OCI-LY1 (cell line): ENCODE data around the gene PNPLA7.
"Not testable (repeated sequence)": the region's sequence is repeated elsewhere in the genome, so short reads cannot be mapped to it uniquely, and the experiment has no call there.

Source experiments
- EZH2 ChIP-seq: fragments of 200-600 bp; sonication (generic), shearing (Covaris generic); IDR thresholded peaks from 2 replicates; pipeline ENCODE4 v1.8.0; 2017; ENCODE audit warnings: borderline replicate concordance, mixed run types, mild to moderate bottlenecking, antibody characterized with exemption, low read length, moderate library complexity, mixed read lengths
- TF ChIP-seq, protein P1 (sequence below): fragments of 200-600 bp; sonication (generic), shearing (Covaris generic); IDR thresholded peaks from 2 replicates; pipeline ENCODE4 v1.5.1; 2017; ENCODE audit warnings: mild to moderate bottlenecking, antibody characterized with exemption, low read length, moderate library complexity, mixed read lengths

- TF ChIP-seq, protein P1, sequence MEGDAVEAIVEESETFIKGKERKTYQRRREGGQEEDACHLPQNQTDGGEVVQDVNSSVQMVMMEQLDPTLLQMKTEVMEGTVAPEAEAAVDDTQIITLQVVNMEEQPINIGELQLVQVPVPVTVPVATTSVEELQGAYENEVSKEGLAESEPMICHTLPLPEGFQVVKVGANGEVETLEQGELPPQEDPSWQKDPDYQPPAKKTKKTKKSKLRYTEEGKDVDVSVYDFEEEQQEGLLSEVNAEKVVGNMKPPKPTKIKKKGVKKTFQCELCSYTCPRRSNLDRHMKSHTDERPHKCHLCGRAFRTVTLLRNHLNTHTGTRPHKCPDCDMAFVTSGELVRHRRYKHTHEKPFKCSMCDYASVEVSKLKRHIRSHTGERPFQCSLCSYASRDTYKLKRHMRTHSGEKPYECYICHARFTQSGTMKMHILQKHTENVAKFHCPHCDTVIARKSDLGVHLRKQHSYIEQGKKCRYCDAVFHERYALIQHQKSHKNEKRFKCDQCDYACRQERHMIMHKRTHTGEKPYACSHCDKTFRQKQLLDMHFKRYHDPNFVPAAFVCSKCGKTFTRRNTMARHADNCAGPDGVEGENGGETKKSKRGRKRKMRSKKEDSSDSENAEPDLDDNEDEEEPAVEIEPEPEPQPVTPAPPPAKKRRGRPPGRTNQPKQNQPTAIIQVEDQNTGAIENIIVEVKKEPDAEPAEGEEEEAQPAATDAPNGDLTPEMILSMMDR = not testable (repeated sequence)
- not testable (repeated sequence) for TF ChIP-seq EZH2
Observed at GRCh38 chr9:137511126-137511525, 39.1 kb downstream of the PNPLA7 start.
